Fibroblast of lung (primary cell): ENCODE results near the gene DUS1L.

ENCODE experiments used
- CTCF ChIP-seq, 2 donors: IDR thresholded peaks in 1 of 2; conservative IDR thresholded peaks in 1 of 2; 1 replicate in 1 of 2; 2 replicates in 1 of 2; pipeline ENCODE4 v1.5.1; 2011 to 2012; ENCODE audit warnings: low read length in 2 of 2, control low read depth in 1 of 2, inconsistent platforms in 1 of 2, low read depth in 1 of 2, mild to moderate bottlenecking in 1 of 2
- EZH2 ChIP-seq: IDR thresholded peaks from 2 replicates; pipeline ENCODE4 v1.5.1; 2012; ENCODE audit warnings: low read length, control low read depth, mild to moderate bottlenecking; ENCODE audit errors: missing control alignments

- TF ChIP-seq CTCF (conservative IDR thresholded peaks at IDR 0.05 in 1 of 2, IDR thresholded peaks at IDR 0.05 in 1 of 2; ENCODE audit: low read depth in 1 of 2, low read length in 2 of 2) (no peak), EZH2 (no peak)
Measured at GRCh38 chr17:82016061-82016874, 49.3 kb downstream of the DUS1L start.
